Jurkat, Clone E6-1 (cell line): ENCODE results near the gene STIM2.
"Not testable (repeated sequence)": the region's sequence is repeated elsewhere in the genome, so short reads cannot be mapped to it uniquely, and the experiment has no call there.

Source experiments
- DNase-seq: peaks from one replicate; pipeline ENCODE4 v3.0.0-alpha.2; 2011; ENCODE audit warnings: low read depth, low spot score
- H3K4me3 ChIP-seq: 2 replicates; pipeline ENCODE4 v1.5.1; 2011; ENCODE audit warnings: mild to moderate bottlenecking, low read length, control low read depth, moderate library complexity

STIM2 gene

GRCh38 chr4:26975464-26976181 is 115.0 kb downstream of the STIM2 start:
- DNase-seq, H3K4me3 ChIP-seq: not testable (repeated sequence)

- DNase-seq: no peak
- H3K4me3 ChIP-seq: no peak overlapping the region
Observed at GRCh38 chr4:26978387-26979053, 117.9 kb downstream of the STIM2 start.

GRCh38 chr4:26984896-26985295 is 124.3 kb downstream of the STIM2 start:
- H3K4me3 ChIP-seq: no peak overlapping the region
- DNase-seq: no peak

DNA sequence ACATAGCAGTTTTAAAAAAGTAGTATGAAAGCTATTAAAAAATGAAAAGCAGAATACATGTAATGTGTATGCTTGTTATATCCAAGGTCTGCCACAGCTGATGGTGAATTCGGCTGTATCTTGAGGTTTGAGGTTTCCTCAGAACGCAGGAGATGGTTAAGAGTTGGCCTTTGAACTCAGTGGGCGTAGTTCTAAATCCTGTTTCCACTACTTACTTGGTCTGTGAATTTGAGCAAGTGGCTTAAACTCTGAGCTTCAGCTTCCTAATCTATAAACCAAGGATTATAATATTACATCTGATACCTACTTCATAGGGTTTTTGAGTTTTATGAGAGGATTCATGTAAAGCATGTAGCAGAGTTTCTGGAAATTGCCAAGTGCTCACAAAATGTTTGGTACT is 125.2 kb downstream of the STIM2 start:
- peak; percentile 87 for DNase-seq

GRCh38 chr4:26987191-26987590 is 126.5 kb downstream of the STIM2 start:
- no peak for DNase-seq
- no peak overlapping the region for H3K4me3 ChIP-seq

More for the DNA sequence above, 125.2 kb downstream of the STIM2 start:
- H3K4me3 ChIP-seq: no peak overlapping the region

DNA sequence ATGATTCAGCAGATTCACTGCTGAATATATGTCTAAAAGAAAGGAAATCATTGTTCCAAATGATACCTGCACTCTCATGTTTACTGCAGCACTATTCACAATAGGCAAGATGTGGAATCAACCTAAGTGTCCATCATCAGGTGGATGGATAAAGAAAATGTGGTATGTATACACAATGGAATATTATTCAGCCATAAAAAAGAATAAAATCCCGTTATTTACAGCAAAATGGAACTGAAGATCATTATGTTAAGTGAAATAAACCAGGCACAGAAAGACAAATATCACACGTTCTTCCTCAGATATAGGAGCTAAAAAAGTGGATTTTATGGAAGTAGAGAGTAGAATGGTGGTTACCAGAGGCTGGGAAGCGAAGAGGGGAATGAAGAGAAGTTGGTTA is 130.4 kb downstream of the STIM2 start:
- no peak for DNase-seq
- no peak overlapping the region for H3K4me3 ChIP-seq

DNA sequence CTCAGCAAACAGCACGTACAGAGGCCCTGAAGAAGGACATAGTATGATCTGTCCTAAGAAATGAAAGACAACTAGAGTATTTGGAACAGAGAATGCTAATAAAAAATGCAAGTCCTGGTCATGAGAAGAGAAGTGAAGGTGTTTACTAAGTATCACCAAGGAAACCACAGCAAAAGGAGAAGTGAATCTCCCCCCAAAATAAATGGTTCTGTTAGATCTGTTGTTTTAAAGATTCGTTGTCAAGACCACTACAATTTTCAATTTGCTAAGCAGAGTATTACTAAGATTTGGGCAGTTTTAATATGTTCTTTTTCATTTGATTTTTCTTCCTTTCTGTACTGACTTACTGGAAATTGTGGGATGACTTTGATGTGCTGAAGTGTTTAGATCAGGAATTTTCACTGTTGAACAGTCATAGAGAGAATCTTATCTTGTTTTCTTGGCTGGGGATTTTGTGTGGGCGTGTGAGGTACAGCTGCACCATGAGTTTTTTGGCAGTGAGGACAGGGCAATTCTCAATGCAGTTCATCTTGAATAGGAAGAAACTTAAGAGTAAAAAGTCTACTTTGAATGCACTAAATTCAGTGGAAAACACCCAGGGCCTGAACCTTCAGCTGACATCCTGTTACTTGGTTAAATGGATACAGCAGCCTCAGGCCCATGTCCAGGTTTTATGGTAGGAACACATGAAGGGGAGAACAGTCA is 132.2 kb downstream of the STIM2 start:
- no peak for DNase-seq
- no peak overlapping the region for H3K4me3 ChIP-seq

DNA sequence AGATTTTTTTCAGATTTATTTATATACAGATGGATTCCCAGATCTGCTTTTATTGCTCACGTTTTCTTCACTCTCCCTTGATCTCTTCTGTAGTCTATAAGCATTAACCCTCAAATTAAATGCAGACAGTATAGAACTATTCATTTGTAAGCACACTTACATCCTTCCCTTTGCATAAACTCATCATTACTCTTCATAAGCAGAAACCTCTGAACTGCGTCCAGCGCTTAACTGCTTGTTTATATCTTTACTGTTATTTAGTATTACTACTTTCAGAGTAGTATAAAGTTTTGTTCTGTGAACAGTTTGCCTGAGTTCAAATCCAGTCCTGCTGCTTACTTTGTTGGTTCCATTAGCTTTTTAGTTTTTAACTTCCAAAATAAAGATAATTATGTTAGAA is 132.9 kb downstream of the STIM2 start:
- H3K4me3 ChIP-seq: no peak overlapping the region
- no peak for DNase-seq

DNA sequence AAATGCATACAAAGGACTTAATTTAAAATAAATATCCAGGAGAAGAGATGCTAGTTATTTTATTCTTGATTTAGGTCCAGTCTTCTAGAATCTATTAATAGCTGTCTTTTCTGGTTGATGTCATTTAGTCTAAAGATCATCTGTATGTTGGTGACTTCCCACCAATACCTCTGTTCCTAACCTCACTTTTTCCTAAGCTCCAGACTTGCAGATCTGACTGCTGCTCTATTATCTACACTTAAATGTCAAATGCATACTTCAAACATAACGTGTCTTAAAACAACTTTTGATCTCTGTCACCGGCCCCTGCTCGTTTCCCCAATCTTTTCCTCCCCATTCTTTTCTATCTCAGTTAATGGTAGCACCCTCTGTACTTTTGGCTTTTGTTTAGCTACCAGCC is 133.3 kb downstream of the STIM2 start:
- DNase-seq: no peak
- no peak overlapping the region for H3K4me3 ChIP-seq

GRCh38 chr4:26995316-26995715 is 134.7 kb downstream of the STIM2 start:
- no peak for DNase-seq
- no peak overlapping the region for H3K4me3 ChIP-seq

DNA sequence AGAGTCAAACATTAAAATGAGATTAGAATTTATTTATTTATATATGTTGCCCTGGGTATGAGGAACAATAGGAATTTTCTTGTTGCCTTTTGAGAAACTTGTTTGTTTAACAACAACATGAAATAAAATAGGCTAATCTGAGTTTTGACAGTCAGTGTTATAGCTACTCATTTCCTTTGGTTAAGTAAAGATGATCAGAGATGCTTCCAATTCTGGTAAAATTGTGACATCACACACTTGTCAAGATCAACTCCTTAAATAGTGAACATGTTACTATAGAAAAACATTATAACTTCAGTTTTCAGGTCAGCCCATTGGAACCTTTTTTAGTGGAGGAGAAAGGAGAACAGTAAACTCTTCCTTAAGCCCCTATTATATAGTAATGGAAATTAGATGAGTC is 136.1 kb downstream of the STIM2 start:
- no peak for DNase-seq
- no peak overlapping the region for H3K4me3 ChIP-seq

DNA sequence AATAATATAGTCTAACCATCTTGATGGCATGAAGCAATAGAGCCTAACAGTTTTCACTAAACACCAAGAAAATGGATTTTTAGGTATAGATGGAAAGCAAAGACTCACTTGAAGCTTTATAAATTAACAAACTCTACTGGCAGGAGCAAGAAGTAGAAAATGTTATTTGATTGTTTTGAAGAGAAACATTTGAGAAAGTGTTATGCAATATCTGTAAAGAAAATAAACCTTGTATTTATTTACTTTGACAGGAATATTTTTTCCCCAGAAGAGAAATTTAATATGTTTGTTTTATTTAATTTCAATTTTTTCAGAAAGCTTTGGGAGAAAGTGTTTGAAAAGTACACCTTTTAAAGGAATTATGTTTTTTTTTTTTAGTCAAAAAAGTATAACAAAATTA is 139.0 kb downstream of the STIM2 start:
- H3K4me3 ChIP-seq: no peak overlapping the region
- DNase-seq: no peak

- H3K4me3 ChIP-seq: no peak overlapping the region
- DNase-seq: no peak
Observed at GRCh38 chr4:27000122-27000521, 139.5 kb downstream of the STIM2 start.

GRCh38 chr4:27000820-27001219 is 140.2 kb downstream of the STIM2 start:
- DNase-seq: peak; percentile 28
- H3K4me3 ChIP-seq: no peak overlapping the region

GRCh38 chr4:27001398-27002164 is 140.9 kb downstream of the STIM2 start:
- no peak for DNase-seq
- no peak overlapping the region for H3K4me3 ChIP-seq

DNA sequence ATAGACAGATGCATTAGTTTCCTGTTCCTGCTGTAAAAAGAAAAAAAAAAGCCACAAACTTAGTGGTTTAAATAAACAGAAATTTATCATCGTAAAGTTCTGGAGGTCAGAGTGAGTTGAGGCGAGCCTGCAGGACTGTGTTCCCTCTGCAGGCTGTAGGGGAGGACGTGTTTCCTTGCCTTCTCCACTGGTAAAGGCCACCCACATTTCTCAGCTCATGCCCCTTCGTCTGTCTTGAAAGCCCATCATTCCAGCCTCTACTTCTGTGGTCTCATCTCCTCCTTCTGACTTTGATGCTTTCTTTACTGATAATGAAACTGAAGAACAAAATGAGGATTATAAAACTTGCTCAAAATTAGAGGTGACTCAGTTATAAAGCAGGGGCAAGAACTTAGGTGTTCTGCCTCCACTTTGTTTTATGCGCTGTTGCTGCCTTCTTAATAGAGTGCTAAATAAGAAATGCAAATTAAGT is 143.0 kb downstream of the STIM2 start:
- DNase-seq: peak; percentile 12
- no peak overlapping the region for H3K4me3 ChIP-seq

DNA sequence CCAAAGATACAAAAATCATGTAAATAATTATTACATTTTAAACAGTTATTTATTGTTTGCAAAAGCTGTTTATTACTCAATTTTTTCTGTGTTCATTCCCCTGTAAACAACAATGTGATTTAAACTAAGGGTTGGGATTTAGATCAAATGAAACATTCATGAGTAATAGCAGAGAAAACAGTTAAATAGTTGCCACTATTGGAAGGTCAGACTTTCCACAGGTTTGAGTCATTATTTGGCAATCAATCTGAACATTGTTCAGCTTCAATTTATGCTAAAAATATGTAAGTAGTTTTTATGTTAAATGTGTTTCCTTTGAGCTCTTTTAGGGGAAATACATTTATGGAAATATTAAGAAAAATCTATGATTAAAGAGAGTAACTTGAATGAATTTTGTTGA is 144.9 kb downstream of the STIM2 start:
- H3K4me3 ChIP-seq: no peak overlapping the region

GRCh38 chr4:27005905-27006590 is 145.4 kb downstream of the STIM2 start:
- DNase-seq: no peak
- no peak overlapping the region for H3K4me3 ChIP-seq

More for the DNA sequence above, 144.9 kb downstream of the STIM2 start:
- DNase-seq: no peak

DNA sequence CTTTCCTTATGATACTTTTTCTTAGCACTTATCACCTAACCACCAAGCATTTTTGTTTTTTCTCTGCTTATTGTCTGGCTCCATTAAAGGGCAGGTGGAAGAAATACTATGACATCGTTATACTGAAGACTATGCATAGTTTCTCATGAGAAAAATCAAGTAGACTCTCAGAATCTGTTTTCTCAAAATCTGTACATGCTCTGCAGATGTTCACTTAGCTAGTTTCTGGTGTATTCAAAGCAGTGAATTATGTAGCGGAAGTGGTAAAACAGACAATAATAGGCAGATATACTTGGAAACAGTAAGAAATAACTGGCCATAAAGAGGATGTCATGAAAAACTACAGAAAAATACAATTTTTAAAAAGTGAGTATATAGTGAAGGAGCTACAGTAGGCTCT is 146.0 kb downstream of the STIM2 start:
- DNase-seq: no peak
- no peak overlapping the region for H3K4me3 ChIP-seq
